Stimulated activated CD4-positive, alpha-beta T cell treated with anti-CD3 and anti-CD28 coated beads, Interleukin-12 subunit alpha, Interleukin-12 subunit beta, amount 100 ng/mL, for 24 hours (primary cell): Measurements from ENCODE around the gene SCRN2.

Experiments
- DNase-seq, 2 experiments: peaks; one replicate each; pipeline ENCODE4 v3.0.0-alpha.2; 2020; ENCODE audit warnings: low read depth in 2 of 2

The SCRN2 gene

DNA sequence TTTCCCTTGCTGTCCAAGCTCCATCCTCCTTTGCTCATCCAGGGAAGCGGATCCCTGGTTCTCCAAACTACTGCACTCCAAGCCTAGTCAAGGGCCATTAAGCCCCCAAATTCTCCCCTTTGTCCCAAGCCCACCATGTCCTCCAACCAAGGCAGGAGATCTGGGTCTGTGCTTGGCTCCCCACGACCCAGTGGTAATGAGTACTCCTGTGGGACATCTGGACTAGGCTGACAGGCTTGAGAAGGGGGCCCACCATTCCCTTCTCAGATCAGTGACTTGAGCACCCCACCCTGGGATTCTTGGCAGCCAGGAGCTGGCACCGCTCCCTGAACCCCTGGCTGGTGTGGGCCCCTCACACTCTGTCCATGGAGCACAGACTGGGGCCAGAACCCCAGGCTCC is 36.6 kb downstream of the SCRN2 start:
- no peak for DNase-seq

DNA sequence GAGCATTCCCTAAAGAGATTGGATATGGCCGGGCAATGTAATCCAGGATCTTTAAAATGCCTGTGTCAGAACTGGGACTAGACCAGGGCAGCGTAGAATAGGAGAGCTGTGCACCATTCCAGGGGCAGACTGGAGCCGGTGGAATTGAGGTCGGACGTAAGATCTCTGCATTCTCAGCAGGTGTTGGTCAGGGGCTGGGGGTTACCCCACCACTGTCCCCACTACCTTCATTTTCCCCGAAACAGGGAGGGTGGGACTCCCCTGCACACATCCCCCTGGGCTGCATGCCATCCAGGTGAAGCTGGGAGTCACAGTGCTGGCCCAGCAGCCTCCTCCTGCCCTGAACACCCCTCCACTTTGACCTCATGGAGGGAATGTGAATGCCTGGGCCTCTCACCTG is 37.3 kb downstream of the SCRN2 start:
- no peak for DNase-seq

- no peak for DNase-seq
Measured at GRCh38 chr17:47803201-47803600, 37.9 kb downstream of the SCRN2 start.

DNA sequence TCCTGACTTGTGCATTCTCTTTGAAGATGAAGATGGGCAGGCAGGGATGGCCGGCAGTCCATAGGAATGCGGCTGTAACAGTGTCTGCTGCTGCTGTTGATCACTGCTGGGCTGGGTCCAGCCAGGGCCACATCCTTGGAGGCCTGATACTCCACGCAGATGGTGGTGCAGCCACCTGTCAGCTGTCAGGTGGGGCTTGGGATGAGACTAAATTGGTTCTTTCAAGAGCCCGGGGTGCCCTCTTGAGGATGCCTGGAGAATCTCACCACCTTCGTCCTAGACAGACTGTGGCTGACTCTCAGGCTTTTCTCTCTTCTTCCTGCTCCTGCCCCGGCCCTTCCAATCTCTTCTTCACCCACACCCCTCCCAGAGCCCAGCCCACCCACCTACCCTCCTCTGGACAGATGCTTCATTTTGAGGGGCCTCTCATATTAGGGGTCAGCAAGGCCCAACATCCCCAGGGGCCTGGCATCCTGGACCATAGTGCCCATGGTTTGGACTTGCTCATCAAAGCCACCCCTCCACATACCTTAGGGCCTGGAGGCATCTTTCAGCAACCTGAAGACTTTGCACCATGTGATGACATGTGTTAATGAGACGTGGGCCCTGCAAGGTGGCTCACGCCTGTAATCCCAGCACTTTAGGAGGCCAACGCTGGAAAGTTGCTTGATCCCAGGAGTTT is 38.6 kb downstream of the SCRN2 start:
- peak; percentile 31 to 47 for DNase-seq

GRCh38 chr17:47801906-47802305 is 39.2 kb downstream of the SCRN2 start:
- DNase-seq: no peak

DNA sequence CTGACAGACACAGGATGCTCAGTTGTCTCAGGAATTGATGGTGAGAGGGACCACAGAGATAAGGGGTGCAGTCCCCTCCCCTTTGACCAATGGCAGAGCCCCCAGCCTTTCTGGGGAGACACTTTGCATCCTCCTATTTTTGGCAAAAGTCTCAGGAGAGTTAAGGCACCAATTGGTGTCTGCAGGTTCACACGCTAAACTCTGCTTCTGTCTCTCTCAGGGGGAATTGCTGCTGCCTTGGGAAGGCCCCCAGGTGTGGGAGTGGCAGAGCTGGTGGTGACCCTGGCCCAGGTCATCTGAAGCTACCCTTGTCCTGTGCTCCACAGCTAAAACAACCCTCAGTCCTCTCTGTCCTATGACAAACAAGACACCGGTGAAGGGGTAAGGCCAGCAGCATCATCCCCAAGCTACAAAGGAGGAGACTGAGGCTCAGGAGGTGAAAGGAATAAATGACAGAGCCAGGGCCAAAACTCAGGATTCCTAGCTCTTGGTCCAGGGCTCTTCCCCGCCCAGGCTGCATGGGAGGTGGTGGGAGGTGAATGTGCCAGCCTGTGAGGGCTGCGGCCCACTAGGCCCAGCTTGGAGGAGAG is 39.8 kb downstream of the SCRN2 start:
- no peak for DNase-seq

GRCh38 chr17:47800686-47801085 is 40.4 kb downstream of the SCRN2 start:
- DNase-seq: no peak

DNA sequence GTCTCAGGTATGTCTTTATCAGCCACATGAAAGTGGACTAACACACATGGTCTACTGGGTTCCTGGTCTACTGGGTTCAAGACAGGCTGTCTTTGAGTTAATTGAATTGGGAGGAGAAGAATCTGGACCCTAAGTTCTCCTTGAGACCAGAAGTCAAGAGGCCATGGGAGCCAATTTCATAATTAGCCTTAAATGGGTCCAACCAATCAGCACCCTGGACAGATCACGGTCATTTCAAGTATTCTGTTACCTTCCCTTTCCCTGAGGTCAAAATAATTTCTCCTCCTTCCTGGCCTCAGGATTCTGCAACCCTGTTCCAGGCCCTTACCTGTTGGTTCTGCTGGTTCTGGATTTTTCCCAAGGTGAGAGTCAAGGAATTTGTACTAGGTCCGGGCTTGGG is 43.3 kb downstream of the SCRN2 start:
- no peak for DNase-seq

GRCh38 chr17:47792979-47793378 is 48.1 kb downstream of the SCRN2 start:
- no peak for DNase-seq

- no peak for DNase-seq
Measured at GRCh38 chr17:47792457-47792856, 48.6 kb downstream of the SCRN2 start.

- DNase-seq: no peak
Measured at GRCh38 chr17:47791025-47791424, 50.0 kb downstream of the SCRN2 start.

- DNase-seq: peak; percentile 23 to 49
Measured at GRCh38 chr17:47789611-47790561, 51.2 kb downstream of the SCRN2 start.
